HepG2 (cell line): ENCODE measurements around the gene PPP1R13B. TPM values are rescaled to one million over a fixed set of nuclear protein-coding genes. Genes with fewer than 3 reads are reported as not detected.

Source experiments
- AKNA ChIP-seq: sonication (generic); formaldehyde crosslinking; IDR thresholded peaks from 2 replicates; pipeline ENCODE4 v1.4.0; 2020; ENCODE audit warnings: missing genetic modification reagents, borderline replicate concordance
- CENPT ChIP-seq: sonication (generic); formaldehyde crosslinking; IDR thresholded peaks from 2 replicates; pipeline ENCODE4 v1.8.0; 2022; ENCODE audit warnings: low read depth, mild to moderate bottlenecking, moderate library complexity, missing genetic modification reagents
- CTCF ChIP-seq: sonication (generic); formaldehyde crosslinking; IDR thresholded peaks from 2 replicates; pipeline ENCODE4 v1.5.0; 2020; ENCODE audit warnings: mild to moderate bottlenecking, missing genetic modification reagents, moderate library complexity
- HMG20B ChIP-seq: conservative IDR thresholded peaks from 2 replicates; pipeline ENCODE4 v1.6.1; 2016; ENCODE audit warnings: missing genetic modification reagents, missing compliant biosample characterization
- KDM2A ChIP-seq: sonication (generic); formaldehyde crosslinking; IDR thresholded peaks from 2 replicates; pipeline ENCODE4 v1.4.0; 2020; ENCODE audit warnings: low read depth, missing genetic modification reagents, borderline replicate concordance
- NAIF1 ChIP-seq: sonication (generic); formaldehyde crosslinking; IDR thresholded peaks from 2 replicates; pipeline ENCODE4 v1.5.0; 2020; ENCODE audit warnings: mild to moderate bottlenecking, missing genetic modification reagents, borderline replicate concordance
- PATZ1 ChIP-seq: sonication (generic); formaldehyde crosslinking; IDR thresholded peaks from 2 replicates; pipeline ENCODE4 v1.4.0; 2020; ENCODE audit warnings: missing genetic modification reagents
- STAG1 ChIP-seq: sonication (generic); formaldehyde crosslinking; IDR thresholded peaks from 2 replicates; pipeline ENCODE4 v1.4.0; 2020; ENCODE audit warnings: missing genetic modification reagents
- TIGD3 ChIP-seq: sonication (generic); formaldehyde crosslinking; IDR thresholded peaks from 2 replicates; pipeline ENCODE4 v1.5.1; 2020; ENCODE audit warnings: mild to moderate bottlenecking, missing genetic modification reagents, borderline replicate concordance
- XRCC5 ChIP-seq: fragments of 200-400 bp; formaldehyde crosslinking; optimal IDR thresholded peaks from 2 replicates; pipeline ENCODE3; 2017; ENCODE audit warnings: mild to moderate bottlenecking, low read length
- ZNF275 ChIP-seq: sonication (generic); formaldehyde crosslinking; IDR thresholded peaks from 2 replicates; pipeline ENCODE4 v1.8.0; 2022; ENCODE audit warnings: missing genetic modification reagents, mild to moderate bottlenecking, inconsistent platforms, borderline replicate concordance
- ZNF276 ChIP-seq: sonication (generic); formaldehyde crosslinking; IDR thresholded peaks from 2 replicates; pipeline ENCODE4 v1.4.0; 2020; ENCODE audit warnings: mild to moderate bottlenecking, low read depth, missing genetic modification reagents
- ZNF432 ChIP-seq: sonication (generic); formaldehyde crosslinking; IDR thresholded peaks from 2 replicates; pipeline ENCODE4 v1.5.0; 2020; ENCODE audit warnings: missing genetic modification reagents, mild to moderate bottlenecking, borderline replicate concordance
- ZZZ3 ChIP-seq: sonication (generic); formaldehyde crosslinking; IDR thresholded peaks from 2 replicates; pipeline ENCODE4 v1.4.0; 2020; ENCODE audit warnings: missing genetic modification reagents, mild to moderate bottlenecking, borderline replicate concordance
- polyA plus RNA-seq, 8 experiments: library from polyadenylated mRNA; depleted of rRNA in 3 of 8; stranded (reverse) in 7 of 8; unstranded in 1 of 8; fragments of >200 nt; fragmentation: Illumina TruSeq in 4 of 8; extraction: Trizol in 4 of 8; gene quantifications; 2 replicates each; pipeline versions ENCODE4 v1.2.1 to v1.2.3, GENCODE V29; 2011 to 2016; ENCODE audit warnings: low read depth in 4 of 8, missing spikeins in 1 of 8, mixed read lengths in 1 of 8; ENCODE audit not compliant: insufficient read depth in 1 of 8
- total RNA-seq, 5 experiments: library from RNA; depleted of rRNA; stranded (reverse); fragments of >200 nt; fragmentation: Illumina TruSeq; extraction: Trizol; gene quantifications; 2 replicates each; pipeline ENCODE4 v1.2.3, GENCODE V29; 2016; ENCODE audit warnings: low read depth in 1 of 5

The PPP1R13B gene
- total and polyA plus RNA-seq, 2 of the 13 experiments (the other 11 are each of a cell fraction or from before 2014, with no cell fraction given), result 4.6 to 9.4 TPM

GRCh38 chr14:103808403-103809001, 38.9 kb downstream of the PPP1R13B start (continued):
- TF ChIP-seq NAIF1 (CRISPR knock-in tag) (no peak), TIGD3 (no peak), AKNA (CRISPR knock-in tag) (no peak), ZNF275 (CRISPR knock-in tag) (no peak), HMG20B (CRISPR knock-in tag) (no peak), STAG1 (CRISPR knock-in tag) (peak; percentile 93), ZZZ3 (CRISPR knock-in tag) (no peak), CTCF (peak; percentile 88), ZNF276 (CRISPR knock-in tag) (no peak), XRCC5 (no peak), CENPT (CRISPR knock-in tag) (no peak), PATZ1 (CRISPR knock-in tag) (peak; percentile 35; the same call in 1 of the 2 replicates), KDM2A (CRISPR knock-in tag) (peak; percentile 24; the same call in 1 of the 2 replicates), ZNF432 (no peak)
